Measurements from ENCODE around the gene TAF11L7.
"Not testable (repeated sequence)": the region's sequence is repeated elsewhere in the genome, so short reads cannot be mapped to it uniquely, and the experiment has no call there.

The TAF11L7 gene

DNA sequence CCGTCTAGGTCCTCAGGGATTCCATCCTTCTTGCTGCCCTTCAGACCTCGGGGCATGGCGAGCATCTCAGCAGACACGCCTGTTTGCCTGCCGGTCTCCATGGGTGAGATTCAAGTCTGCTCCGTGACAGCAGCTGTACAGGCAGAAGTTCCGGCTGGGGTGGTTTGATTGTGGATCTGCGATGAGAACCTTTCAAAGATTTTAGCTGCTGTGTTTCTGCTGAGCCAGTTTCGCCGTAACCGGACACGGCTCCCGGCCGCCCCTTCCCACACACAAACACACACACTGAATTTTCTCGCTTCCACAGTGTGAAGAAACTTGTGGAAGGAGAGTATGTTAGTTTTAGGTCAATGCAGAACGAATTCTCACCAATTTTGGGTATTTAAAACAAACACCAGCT is at the start of gene TAF11L7:
Gene TAF11L7, minus strand, starts transcription at position 101 of the 400 bp plus-strand sequence.
- DNase-seq, result not testable (repeated sequence)

DNA sequence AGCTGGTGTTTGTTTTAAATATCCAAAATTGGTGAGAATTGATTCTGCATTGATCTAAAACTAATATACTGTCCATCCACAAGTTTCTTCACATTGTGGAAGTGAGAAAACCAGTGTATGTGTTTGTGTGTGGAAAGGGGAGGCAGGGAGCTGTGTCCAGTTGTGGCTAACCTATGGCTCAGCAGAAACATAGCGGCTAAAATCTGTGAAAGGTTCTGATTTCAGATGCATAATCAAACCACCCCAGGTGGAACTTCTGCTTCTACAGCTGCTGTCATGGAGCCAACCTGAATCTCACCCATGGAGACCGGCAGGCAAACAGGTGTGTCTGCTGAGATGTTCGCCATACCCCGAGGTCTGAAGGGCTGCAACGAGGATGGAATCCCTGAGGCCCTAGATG is 48.6 kb upstream of the TAF11L7 start, which contains the start of gene TAF11L14:
Gene TAF11L14, plus strand, starts transcription at position 301 of the 400 bp plus-strand sequence.
- DNase-seq, result no peak

DNA sequence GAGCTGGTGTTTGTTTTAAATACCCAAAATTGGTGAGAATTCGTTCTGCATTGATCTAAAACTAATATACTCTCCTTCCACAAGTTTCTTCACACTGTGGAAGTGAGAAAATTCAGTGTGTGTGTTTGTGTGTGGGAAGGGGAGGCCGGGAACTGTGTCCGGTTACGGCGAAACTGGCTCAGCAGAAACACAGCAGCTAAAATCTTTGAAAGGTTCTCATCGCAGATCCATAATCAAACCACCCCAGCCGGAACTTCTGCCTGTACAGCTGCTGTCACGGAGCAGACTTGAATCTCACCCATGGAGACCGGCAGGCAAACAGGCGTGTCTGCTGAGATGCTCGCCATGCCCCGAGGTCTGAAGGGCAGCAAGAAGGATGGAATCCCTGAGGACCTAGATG is 46.2 kb upstream of the TAF11L7 start, which contains the start of gene TAF11L13:
Gene TAF11L13, plus strand, starts transcription at position 301 of the 400 bp plus-strand sequence.
- DNase-seq, result not testable (repeated sequence)

DNA sequence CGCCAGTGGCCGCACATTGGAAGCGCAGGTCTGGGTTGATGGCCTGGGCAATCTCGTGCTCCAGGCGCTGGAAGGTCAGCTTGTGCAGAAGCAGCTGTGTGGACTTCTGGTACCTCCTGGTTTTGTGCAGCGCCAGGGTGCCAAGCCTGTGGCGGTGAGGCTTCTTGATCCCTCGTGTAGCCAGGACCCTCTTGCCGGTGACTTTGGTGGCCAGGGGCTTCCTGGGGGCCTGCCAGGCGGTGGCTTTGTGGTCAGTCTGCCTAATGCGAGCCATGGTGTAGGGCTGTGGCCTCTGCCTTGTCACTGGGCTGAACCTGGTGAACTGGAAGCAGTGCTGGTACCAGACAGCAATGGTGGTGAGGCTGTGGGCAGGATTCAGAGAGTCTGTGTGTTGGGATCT is 40.1 kb upstream of the TAF11L7 start:
- no peak for DNase-seq

DNA sequence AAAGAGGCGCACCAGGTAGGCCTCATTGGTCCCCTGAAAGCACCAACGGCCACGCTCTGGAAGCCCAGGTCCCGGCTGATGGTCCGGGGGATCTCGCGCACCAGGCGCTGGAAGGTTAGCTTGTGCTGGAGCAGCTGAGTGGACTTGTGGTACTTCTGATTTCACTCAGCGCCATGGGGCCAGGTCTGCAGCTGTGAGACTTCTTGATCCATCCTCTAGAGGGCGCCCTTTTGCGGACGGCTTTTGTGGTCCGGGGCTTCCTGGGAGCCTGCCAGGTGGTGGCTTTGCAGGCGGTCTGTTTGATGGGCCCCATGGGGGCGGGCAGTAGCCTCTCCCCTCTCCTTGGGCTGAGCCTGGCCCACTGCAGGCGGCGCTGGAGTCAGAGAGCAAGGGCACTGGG is 35.1 kb upstream of the TAF11L7 start:
- DNase-seq, result no peak

- DNase-seq, result no peak
Measured at GRCh38 chr5:17619354-17619753, 33.8 kb upstream of the TAF11L7 start.

DNA sequence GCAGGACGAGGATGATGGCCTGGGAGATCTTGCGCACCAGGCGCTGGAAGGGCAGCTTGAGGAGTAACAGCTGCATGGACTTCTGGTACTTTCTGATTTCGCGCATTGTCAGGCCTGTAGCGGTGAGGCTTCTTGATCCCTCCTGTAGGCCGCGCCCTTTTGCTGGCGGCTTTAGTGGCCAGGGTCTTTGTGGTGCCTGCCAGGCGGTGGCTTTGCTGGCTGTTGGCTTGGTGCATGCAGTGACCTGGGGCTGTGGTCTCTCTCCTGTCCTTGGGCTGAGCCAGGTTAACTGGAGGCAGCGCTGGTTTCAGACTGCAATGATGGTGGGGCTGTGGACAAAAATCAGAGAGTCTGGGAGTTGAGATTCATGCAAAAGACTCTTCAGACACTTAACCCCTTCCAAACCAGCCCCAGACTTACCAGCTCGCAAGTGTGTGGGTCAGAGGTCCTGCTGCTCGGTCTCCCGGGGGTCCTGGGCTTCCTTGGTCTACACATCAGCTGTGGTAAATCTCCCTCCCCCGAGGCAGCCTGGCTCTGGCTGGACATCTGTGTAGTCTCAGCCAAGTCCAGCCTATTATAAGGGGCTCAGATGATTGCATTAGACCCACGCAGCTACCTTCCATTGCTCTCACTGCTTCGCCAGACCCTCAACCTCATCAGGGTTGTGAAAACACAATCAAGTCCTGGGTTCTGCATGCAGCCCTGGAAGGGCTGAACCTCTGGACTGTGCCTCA is 29.5 kb upstream of the TAF11L7 start:
- DNase-seq, result no peak

- not testable (repeated sequence) for DNase-seq
Measured at GRCh38 chr5:17610092-17610491, 24.5 kb upstream of the TAF11L7 start, which contains the start of gene TAF11L12. TAF11L12 (plus strand) TSS chr5:17610392.

DNA sequence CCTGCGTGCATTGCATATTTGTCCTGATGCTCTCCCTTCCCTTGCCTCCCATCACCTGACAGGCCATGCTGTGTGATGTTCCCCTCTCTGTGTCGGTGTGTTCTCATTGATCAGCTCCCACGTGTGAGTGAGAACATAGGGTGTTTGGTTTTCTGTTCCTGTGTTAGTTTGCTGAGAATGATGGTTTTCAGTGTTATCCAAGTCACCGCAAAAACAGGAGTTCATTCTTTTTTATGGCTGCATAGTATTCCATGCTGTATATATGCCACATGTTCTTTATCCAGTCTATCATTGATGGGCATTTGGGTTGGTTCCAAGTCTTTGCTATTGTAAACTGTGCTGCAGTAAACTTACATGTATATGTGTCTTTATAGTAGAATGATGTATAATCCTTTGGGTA is 21.9 kb upstream of the TAF11L7 start:
- not testable (repeated sequence) for DNase-seq

GRCh38 chr5:17604951-17605350 is 19.4 kb upstream of the TAF11L7 start:
- no peak for DNase-seq

DNA sequence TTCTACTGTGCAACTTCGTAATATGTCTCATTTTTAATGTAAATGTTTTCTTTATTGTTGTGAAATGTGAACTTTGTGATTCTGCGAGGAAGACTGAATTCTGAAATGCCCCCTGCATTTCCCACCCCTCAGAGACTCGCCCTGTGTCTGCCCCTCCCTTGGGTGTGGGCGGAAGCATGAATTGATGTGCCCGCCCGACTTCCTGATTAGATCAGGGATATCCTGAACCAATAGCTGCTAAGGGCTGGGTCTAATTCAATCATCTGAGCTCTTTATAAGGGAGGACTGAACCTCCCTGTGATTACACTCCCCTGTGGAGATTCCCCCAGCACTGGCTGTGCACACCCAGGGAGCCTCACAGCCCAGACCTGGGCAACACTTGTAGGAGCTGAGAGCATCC is 18.3 kb upstream of the TAF11L7 start, which contains the start of gene TAF11L11:
Gene TAF11L11, plus strand, starts transcription at position 304 of the 400 bp plus-strand sequence.
- not testable (repeated sequence) for DNase-seq

DNA sequence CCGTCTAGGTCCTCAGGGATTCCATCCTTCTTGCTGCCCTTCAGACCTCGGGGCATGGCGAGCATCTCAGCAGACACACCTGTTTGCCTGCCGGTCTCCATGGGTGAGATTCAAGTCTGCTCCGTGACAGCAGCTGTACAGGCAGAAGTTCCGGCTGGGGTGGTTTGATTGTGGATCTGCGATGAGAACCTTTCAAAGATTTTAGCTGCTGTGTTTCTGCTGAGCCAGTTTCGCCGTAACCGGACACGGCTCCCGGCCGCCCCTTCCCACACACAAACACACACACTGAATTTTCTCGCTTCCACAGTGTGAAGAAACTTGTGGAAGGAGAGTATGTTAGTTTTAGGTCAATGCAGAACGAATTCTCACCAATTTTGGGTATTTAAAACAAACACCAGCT is 12.2 kb upstream of the TAF11L7 start, which contains the start of gene TAF11L10:
Gene TAF11L10, minus strand, starts transcription at position 101 of the 400 bp plus-strand sequence.
- DNase-seq, result not testable (repeated sequence)

DNA sequence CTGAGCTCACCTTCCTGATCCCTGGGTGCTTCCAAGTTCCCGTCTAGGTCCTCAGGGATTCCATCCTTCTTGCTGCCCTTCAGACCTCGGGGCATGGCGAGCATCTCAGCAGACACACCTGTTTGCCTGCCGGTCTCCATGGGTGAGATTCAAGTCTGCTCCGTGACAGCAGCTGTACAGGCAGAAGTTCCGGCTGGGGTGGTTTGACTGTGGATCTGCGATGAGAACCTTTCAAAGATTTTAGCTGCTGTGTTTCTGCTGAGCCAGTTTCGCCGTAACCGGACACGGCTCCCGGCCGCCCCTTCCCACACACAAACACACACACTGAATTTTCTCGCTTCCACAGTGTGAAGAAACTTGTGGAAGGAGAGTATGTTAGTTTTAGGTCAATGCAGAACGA is 8.7 kb upstream of the TAF11L7 start, which contains the start of gene TAF11L9:
Gene TAF11L9, minus strand, starts transcription at position 140 of the 400 bp plus-strand sequence.
- not testable (repeated sequence) for DNase-seq

GRCh38 chr5:17590860-17591259 is 5.3 kb upstream of the TAF11L7 start, which contains the start of gene TAF11L8:
TAF11L8 (minus strand) TSS chr5:17590960.
- DNase-seq, result not testable (repeated sequence)

Measured in GOT3 (cell line).